Fibroblast of mammary gland (primary cell): ENCODE measurements around the gene PRIMPOL.

Experiments used
- DNase-seq: peaks from one replicate; pipeline ENCODE4 v3.0.0-alpha.2; 2010; ENCODE audit warnings: low read depth
- H3K4me3 ChIP-seq: 2 replicates; pipeline ENCODE4 v1.5.1; 2011; ENCODE audit warnings: low read depth, mild to moderate bottlenecking, low read length, moderate library complexity; ENCODE audit not compliant: control insufficient read depth
- CTCF ChIP-seq: conservative IDR thresholded peaks from 2 replicates; pipeline ENCODE4 v1.5.1; 2011; ENCODE audit warnings: low read depth, low read length, inconsistent platforms; ENCODE audit not compliant: control insufficient read depth, insufficient read depth

PRIMPOL gene

GRCh38 chr4:184628103-184628502 is 21.4 kb upstream of the PRIMPOL start:
- peak; percentile 38 for DNase-seq
- TF ChIP-seq CTCF = no peak
- H3K4me3 ChIP-seq = no peak overlapping the region

GRCh38 chr4:184632842-184633241 is 16.7 kb upstream of the PRIMPOL start:
- DNase-seq = no peak
- no peak overlapping the region for H3K4me3 ChIP-seq
- TF ChIP-seq CTCF = no peak

- TF ChIP-seq CTCF = no peak
- DNase-seq = peak; percentile 10
- H3K4me3 ChIP-seq = no peak overlapping the region
Measured at GRCh38 chr4:184635381-184635780, 14.2 kb upstream of the PRIMPOL start.

DNA sequence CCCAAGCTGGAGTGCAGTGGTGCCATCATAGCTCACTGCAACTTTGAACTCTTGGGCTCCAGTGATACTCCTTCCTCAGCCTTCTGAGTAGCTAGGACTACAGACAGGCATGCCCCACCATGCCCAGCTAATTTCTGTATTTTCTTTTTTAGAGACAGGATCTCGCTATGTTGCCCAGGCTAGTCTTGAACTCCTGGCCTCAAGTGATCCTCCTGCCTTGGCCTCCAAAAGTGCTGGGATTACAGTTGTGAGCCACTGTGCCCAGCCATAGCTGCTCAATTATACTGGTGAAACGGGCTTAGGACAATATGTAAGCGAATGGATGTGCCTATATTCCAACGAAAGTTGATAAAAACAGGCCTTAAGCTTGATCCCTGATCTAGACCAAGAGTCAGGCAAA is 13.4 kb upstream of the PRIMPOL start:
- H3K4me3 ChIP-seq = no peak overlapping the region
- TF ChIP-seq CTCF = no peak
- DNase-seq = no peak

GRCh38 chr4:184636897-184637296 is 12.6 kb upstream of the PRIMPOL start:
- TF ChIP-seq CTCF = no peak

GRCh38 chr4:184641022-184641421 is 8.5 kb upstream of the PRIMPOL start:
- no peak for TF ChIP-seq CTCF
- no peak for DNase-seq

More at GRCh38 chr4:184636897-184637296, 12.6 kb upstream of the PRIMPOL start:
- no peak for DNase-seq
- H3K4me3 ChIP-seq = no peak overlapping the region

DNA sequence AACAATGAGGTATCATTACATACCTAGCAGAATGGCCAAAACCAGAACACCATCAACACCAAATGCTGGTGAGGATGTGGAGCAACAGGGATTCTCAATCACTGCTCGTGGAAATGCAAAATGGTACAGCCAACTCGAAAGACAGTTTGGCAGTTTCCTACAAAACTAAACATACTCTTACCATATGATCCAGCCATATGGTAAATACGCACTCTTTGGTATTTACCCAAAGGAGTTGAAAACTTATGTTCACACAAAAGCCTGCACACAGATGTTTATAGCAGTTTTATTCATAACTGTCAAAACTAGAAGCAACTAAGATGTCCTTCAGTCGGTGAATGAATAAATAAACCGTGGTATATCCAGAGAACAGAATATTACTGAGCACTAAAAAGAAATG is 8.1 kb upstream of the PRIMPOL start:
- no peak for TF ChIP-seq CTCF
- DNase-seq = no peak
- no peak overlapping the region for H3K4me3 ChIP-seq

More at GRCh38 chr4:184641022-184641421, 8.5 kb upstream of the PRIMPOL start:
- H3K4me3 ChIP-seq = no peak overlapping the region
